Measurements from ENCODE around the gene KISS1R. TPM values are rescaled to one million over a fixed set of nuclear protein-coding genes. Genes with fewer than 3 reads are reported as not detected.

KISS1R gene
- total RNA-seq, 1 donor from 2014 or later: 2.2 TPM

- intact Hi-C loops (cut with micrococcal nuclease): no loop called here
Measured at GRCh38 chr19:934197-934840, 17.2 kb downstream of the KISS1R start.

DNA sequence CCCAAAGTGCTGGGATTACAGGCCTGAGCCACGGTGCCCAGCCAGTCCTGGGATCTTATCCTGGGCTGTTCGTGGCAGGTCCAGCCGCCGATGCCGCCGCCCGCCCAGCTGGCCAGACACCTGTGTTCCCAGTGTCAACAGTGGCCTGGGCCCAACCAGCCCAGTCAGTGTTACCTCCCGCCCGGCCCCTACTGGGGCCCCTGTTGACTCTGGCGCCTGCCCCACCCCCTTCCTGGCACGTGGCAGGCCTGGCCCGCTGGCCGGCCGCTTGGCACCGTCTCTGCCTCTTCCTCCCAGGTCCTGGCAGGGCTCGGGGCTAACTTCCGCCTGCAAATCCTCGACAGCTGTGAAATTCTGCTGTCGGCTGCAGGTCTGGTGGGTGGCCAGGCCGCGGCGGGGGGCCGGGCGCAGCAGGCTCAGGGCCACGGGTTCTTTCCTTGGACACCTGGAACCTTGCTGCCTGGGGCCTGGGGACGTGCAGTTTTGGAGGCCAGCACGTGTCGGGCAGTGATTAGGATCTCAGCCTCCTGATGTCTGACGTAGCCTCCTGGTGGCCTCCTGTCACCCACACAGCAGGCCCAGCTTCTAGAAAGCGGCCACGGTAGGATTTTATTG is 17.8 kb downstream of the KISS1R start:
- intact Hi-C loops (cut with micrococcal nuclease): no loop called here

GRCh38 chr19:936175-936546 is 19.0 kb downstream of the KISS1R start:
- intact Hi-C loops (cut with micrococcal nuclease): no loop called here

GRCh38 chr19:937259-937694 is 20.1 kb downstream of the KISS1R start:
- intact Hi-C loops (cut with micrococcal nuclease): no loop called here

DNA sequence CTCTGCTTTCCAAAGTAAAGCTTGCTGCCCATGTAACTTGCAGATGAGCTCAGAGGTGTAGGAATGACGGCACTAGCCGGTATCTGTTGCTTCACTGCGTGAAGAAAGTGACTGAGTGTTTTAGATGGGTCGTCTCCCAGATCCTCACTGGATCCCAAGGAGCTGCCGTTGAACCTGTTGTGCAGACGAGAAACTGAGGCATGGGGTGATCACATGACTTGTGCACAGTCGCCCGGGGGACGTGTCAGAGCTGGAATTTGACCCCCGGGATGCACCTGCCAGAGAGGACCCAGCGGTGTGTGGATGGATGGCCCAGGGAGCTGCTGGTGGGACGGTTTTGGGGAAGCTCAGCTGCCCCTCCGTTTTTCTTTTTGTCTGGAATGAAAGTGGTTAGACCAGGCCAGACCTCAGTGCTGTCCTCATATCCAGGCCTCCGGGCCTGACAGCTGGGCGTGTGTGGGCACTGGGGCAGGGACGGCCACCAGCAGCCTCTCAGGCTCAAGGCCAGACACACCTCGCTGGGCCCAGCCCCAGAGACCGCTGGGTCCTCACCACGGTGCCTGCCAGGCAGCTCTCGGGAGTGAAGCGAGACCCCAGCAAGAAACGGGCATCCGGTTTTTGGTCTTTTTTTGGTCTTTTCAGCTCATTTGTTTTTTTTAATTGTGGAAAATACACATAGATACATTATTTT is 21.2 kb downstream of the KISS1R start:
- intact Hi-C loops (cut with micrococcal nuclease): no loop called here

GRCh38 chr19:939439-939838 is 22.3 kb downstream of the KISS1R start:
- intact Hi-C loops (cut with micrococcal nuclease): no loop called here

- intact Hi-C loops (cut with micrococcal nuclease): no loop called here
Measured at GRCh38 chr19:939922-940321, 22.8 kb downstream of the KISS1R start.

DNA sequence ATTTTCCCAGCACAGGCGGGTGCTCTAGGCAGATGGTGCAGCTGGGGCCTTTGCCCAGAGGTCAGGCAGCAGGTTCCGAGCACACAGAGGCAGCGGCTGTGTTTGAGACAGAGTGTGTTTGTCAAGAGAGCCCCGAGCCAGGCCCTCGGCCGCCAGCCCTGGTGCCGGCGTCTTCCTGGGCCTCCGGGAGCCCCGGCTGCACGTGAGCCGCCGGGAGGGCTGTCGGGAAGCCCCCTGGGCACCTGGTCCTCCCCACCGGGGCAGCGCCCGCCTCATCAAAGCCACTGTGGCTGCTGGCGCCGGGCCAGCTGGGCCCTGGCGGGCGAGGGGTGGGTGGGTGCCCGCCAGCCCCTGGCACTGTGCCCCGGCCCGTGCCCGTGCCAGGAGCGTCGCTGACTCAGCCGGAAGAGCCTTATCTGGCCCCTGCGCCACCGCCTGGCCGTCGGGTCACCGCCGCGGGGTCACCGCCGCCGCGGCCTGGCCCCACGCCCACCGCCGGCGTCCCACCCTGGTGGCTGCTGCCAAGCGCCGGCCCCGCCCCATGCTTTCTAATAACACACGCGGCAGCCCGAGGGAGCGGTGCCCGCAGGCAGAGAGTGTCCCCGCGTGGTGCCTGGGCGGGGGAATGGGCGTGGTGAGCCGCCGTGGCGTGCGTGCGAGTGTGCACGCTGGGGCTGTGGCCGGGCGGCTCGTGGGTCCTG is 23.6 kb downstream of the KISS1R start:
- intact Hi-C loops (cut with micrococcal nuclease): no loop called here

GRCh38 chr19:941292-942132 is 24.4 kb downstream of the KISS1R start:
- intact Hi-C loops (cut with micrococcal nuclease): no loop called here

DNA sequence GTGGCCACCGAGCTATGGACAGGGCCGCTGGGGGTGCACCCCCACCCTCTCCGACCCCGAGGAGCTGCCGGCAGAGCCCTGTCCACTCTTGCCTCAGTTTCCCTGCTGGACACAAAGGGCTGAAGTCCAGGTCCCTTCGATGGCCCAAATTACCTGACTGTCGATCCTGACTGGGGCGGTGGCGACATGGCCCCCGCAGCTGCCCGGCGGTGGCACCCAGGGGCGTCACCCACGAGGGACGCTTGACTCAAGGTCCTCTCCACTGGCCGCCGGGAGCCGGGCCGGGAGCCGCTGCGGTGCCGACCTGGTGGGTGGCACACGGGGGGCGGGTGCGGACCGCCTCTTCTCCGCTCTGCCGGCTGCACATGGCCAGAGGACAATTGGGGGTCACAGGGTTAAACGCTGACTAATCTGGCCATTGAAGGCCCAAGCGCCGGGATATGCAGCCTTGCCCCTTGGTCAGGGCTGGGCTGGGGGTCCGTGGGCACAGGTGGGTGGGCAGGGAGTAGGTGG is 25.1 kb downstream of the KISS1R start:
- intact Hi-C loops (cut with micrococcal nuclease): no loop called here

DNA sequence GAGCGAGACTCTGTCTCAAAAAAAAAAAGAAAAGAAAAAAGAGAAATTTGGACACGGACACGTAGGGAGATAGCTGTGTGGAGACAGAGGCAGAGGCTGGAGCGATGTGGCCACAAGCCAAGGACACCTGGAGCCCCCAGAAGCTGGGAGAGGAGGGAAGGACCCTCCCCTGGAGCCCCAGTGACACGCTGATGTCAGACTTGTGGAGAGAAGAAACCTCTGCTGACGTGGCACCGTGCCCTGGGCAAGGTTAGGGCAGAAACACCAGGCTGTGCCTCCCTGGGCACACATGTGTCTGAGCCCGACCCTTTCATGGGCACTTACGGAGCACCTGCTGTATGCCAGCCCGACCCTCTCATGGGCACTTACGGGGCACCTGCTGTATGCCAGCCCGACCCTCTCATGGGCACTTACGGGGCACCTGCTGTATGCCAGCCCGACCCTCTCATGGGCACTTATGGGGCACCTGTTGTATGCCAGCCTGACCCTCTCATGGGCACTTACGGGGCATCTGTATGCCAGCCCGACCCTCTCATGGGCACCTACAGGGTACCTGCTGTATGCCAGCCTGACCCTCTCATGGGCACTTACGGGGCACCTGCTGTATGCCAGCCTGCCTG is 26.5 kb downstream of the KISS1R start:
- intact Hi-C loops (cut with micrococcal nuclease): no loop called here

DNA sequence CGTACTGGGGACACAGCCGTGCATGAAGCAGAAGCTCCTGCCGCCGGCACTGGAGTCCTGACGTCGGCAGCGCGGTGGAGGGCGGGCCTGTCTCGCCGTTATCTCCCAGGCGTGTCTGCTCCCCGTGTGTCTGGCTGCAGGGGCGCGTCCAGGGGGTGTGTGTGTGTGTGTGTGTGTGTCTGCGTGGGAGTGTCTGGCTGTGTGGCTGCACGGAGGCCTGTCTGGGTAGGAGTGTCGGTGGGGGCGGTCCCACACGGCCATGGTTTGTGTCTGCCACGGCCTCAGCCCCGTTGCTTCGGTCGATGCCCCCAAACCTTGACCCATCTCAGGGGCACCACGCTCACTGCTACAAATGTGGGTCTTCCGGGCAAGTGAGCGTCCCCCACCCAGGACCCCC is 27.0 kb downstream of the KISS1R start:
- intact Hi-C loops (cut with micrococcal nuclease): no loop called here

DNA sequence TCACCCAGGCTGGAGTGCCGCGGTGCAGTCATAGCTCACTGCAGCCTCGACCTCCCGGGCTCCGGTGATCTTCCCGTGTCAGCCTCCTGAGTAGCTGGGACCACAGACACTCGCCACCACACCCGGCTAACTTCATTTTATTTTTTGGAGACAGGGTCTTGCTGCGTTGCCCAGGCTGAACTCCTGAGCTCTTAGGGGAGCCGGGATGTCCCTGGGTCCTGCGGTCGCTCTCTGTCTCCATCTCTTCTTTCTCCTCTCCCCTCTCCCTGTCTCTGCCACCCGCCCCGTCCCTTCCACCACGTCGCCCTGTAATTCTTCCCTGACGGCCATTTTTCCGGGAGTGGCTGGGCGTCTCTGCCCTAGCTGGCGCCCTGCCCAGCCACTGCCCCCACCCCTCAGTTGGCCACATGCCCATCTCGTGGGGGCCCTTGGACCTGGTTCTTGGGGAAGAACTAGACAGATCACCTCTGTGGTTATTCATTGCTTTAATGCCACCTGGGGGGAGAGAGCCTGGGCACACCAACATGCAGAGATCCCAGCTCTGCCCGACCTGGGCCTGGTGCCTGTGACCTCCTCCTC is 27.6 kb downstream of the KISS1R start:
- intact Hi-C loops (cut with micrococcal nuclease): no loop called here

GRCh38 chr19:945401-946252 is 28.5 kb downstream of the KISS1R start:
- intact Hi-C loops (cut with micrococcal nuclease): no loop called here

- intact Hi-C loops (cut with micrococcal nuclease): no loop called here
Measured at GRCh38 chr19:947090-947706, 30.1 kb downstream of the KISS1R start.

GRCh38 chr19:947707-948539 is 30.8 kb downstream of the KISS1R start:
- intact Hi-C loops (cut with micrococcal nuclease): no loop called here

DNA sequence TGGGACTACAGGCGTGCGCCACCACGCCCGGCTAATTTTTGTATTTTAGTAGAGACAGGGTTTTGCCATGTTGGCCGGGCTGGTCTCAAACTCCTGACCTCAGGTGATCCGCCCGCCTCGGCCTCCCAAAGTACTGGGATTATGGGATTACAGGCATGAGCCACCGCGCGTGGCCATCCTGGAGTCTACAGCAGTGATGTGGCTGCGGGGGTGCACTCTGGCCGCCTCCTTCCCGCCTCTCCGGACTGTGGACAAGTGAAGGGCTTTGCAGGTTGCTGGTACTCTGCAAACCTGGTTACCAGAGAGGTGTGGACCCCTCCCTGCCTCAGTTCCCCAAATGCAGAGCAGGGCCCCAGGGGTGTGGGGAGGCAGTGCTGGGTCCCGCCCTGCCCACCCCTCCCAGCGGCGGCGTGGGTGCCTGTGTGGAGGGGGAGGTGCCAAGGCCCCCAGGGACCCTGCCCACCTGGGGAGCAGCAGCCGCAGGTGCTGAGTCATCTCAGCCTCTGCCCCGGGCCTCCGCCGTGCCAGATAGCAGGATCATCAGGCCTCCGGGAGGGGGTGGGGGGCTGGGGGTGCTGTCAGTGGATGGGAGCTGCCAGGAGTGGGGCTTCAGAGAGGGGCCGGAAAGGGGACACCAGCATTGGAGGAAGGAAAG is 31.8 kb downstream of the KISS1R start:
- intact Hi-C loops (cut with micrococcal nuclease): no loop called here

Data from T-helper 1 cell treated with Interleukin-12 subunit alpha and Interleukin-12 subunit beta and Interleukin-4 antibody, amounts not matched to agents 30 ng/mL and 1 ng/mL, for 36 hours (primary cell).